HG02840 (cell line): ENCODE measurements around the gene CAB39.

Experiments
- ATAC-seq: cut with Tn5 transposase; IDR thresholded peaks from one replicate; pipeline ENCODE4 v1.9.1; 2021; ENCODE audit warnings: mild to moderate bottlenecking, moderate library complexity, moderate number of reproducible peaks; ENCODE audit not compliant: unreplicated experiment, low FRiP score

The CAB39 gene

GRCh38 chr2:230779126-230779525, 66.5 kb downstream of the CAB39 start:
- no peak for ATAC-seq

GRCh38 chr2:230779607-230780006, 67.0 kb downstream of the CAB39 start:
- ATAC-seq, result no peak

GRCh38 chr2:230781130-230781797, 68.6 kb downstream of the CAB39 start:
- ATAC-seq, result no peak

- no peak for ATAC-seq
These were observed 70.5 kb downstream of the CAB39 start for GRCh38 chr2:230783101-230783500.

- no peak for ATAC-seq
These were observed 72.2 kb downstream of the CAB39 start for GRCh38 chr2:230784795-230785194.

- no peak for ATAC-seq
These were observed 72.7 kb downstream of the CAB39 start for GRCh38 chr2:230785346-230785745.

- no peak for ATAC-seq
These were observed 74.5 kb downstream of the CAB39 start for GRCh38 chr2:230787101-230787500.

- ATAC-seq, result no peak
These were observed 76.0 kb downstream of the CAB39 start for GRCh38 chr2:230788554-230789175.

GRCh38 chr2:230790981-230791380, 78.3 kb downstream of the CAB39 start:
- ATAC-seq, result no peak

GRCh38 chr2:230793572-230794359, 81.1 kb downstream of the CAB39 start:
- no peak for ATAC-seq

- ATAC-seq, result no peak
These were observed 81.9 kb downstream of the CAB39 start for GRCh38 chr2:230794497-230794896.

GRCh38 chr2:230795856-230796255, 83.2 kb downstream of the CAB39 start:
- ATAC-seq, result no peak

- no peak for ATAC-seq
These were observed 83.7 kb downstream of the CAB39 start for GRCh38 chr2:230796280-230796862.

GRCh38 chr2:230797515-230798495, 85.2 kb downstream of the CAB39 start:
- ATAC-seq, result no peak

- ATAC-seq, result no peak
These were observed 86.2 kb downstream of the CAB39 start for GRCh38 chr2:230798769-230799399.

- no peak for ATAC-seq
These were observed 92.8 kb downstream of the CAB39 start for GRCh38 chr2:230805353-230806017.

GRCh38 chr2:230807729-230808128, 95.1 kb downstream of the CAB39 start:
- ATAC-seq, result no peak

- ATAC-seq, result no peak
These were observed 96.4 kb downstream of the CAB39 start for GRCh38 chr2:230809015-230809414.

GRCh38 chr2:230809677-230810251, 97.1 kb downstream of the CAB39 start:
- ATAC-seq, result no peak
